ENCODE results near the gene SELENBP1. TPM values are rescaled to one million over a fixed set of nuclear protein-coding genes. Genes with fewer than 3 reads are reported as not detected.

The SELENBP1 gene
- total and polyA plus RNA-seq, 2 of the 13 experiments (the other 11 are each of a cell fraction or from before 2014, with no cell fraction given) = 27.8 to 29.0 TPM

- TF ChIP-seq FOXA1 (IDR thresholded peaks at IDR 0.05) = no peak
- TF ChIP-seq FOXA1 (CRISPR knock-in tag; IDR thresholded peaks at IDR 0.05) = no peak
- TF ChIP-seq TOPORS (CRISPR knock-in tag; IDR thresholded peaks at IDR 0.05) = peak; percentile 78
- TF ChIP-seq BHLHE40 (IDR thresholded peaks at IDR 0.05; ENCODE audit: low read length) = no peak
- no peak for TF ChIP-seq NFKB2 (CRISPR knock-in tag; IDR thresholded peaks at IDR 0.05; ENCODE audit: borderline replicate concordance)
- TF ChIP-seq ZNF543 (CRISPR knock-in tag; IDR thresholded peaks at IDR 0.05) = no peak
- no peak for TF ChIP-seq ZNF564 (CRISPR knock-in tag; IDR thresholded peaks at IDR 0.05)
- TF ChIP-seq NR0B2 (CRISPR knock-in tag; IDR thresholded peaks at IDR 0.05) = no peak
- TF ChIP-seq STAT5B (CRISPR knock-in tag; IDR thresholded peaks at IDR 0.05) = no peak
- no peak for TF ChIP-seq SMYD3 (CRISPR knock-in tag; IDR thresholded peaks at IDR 0.05)
- no peak for TF ChIP-seq ZBTB43 (CRISPR knock-in tag; conservative IDR thresholded peaks at IDR 0.05)
- no peak for TF ChIP-seq CC2D1A (CRISPR knock-in tag; IDR thresholded peaks at IDR 0.05)
- no peak for TF ChIP-seq CENPX (CRISPR knock-in tag; IDR thresholded peaks at IDR 0.05)
- peak; percentile 20; the same call in 1 of the 2 replicates for TF ChIP-seq ZNF777 (CRISPR knock-in tag; IDR thresholded peaks at IDR 0.05)
- peak; percentile 92 for TF ChIP-seq ZFX (CRISPR knock-in tag; IDR thresholded peaks at IDR 0.05; ENCODE audit: low read depth)
- no peak for TF ChIP-seq SMAD9 (CRISPR knock-in tag; IDR thresholded peaks at IDR 0.05)
- TF ChIP-seq FOXO1 (CRISPR knock-in tag; IDR thresholded peaks at IDR 0.05) = no peak
These were observed 27.0 kb upstream of the SELENBP1 start, which contains the start of gene PSMB4 (continued) for GRCh38 chr1:151399324-151400171.
